ENCODE data around the gene PAQR4.

- TF ChIP-seq CTCF (conservative IDR thresholded peaks at IDR 0.05 in 1 of 2, IDR thresholded peaks at IDR 0.05 in 1 of 2; ENCODE audit: low read depth in 1 of 2, low read length in 2 of 2) (no peak), EZH2 (IDR thresholded peaks at IDR 0.05; ENCODE audit: low read length, missing control alignments) (peak; percentile 97)
Measured at GRCh38 chr16:2963723-2964474, 5.2 kb upstream of the PAQR4 start, which contains the start of gene KREMEN2.
